Endometrial microvascular endothelial cells (primary cell): ENCODE measurements around the gene ZNF221. TPM values are rescaled to one million over a fixed set of nuclear protein-coding genes. Genes with fewer than 3 reads are reported as not detected.
"Not testable (repeated sequence)": the region's sequence is repeated elsewhere in the genome, so short reads cannot be mapped to it uniquely, and the experiment has no call there.

Source experiments
- in situ Hi-C: cut with HindIII; loops from 2 replicates; pipeline ENCODE4 v1.10.0; 2017; ENCODE audit warnings: low sequenced_read_pairs, low pct_unique_long_range_greater_than_20kb; ENCODE audit errors: inconsistent ontology term
- total RNA-seq: library from RNA; depleted of rRNA; stranded (reverse); fragments of >200 nt; gene quantifications from one replicate; pipeline ENCODE4 v1.2.3, GENCODE V29; 2015; ENCODE audit errors: inconsistent ontology term

The ZNF221 gene
- total RNA-seq: 1.2 TPM

DNA sequence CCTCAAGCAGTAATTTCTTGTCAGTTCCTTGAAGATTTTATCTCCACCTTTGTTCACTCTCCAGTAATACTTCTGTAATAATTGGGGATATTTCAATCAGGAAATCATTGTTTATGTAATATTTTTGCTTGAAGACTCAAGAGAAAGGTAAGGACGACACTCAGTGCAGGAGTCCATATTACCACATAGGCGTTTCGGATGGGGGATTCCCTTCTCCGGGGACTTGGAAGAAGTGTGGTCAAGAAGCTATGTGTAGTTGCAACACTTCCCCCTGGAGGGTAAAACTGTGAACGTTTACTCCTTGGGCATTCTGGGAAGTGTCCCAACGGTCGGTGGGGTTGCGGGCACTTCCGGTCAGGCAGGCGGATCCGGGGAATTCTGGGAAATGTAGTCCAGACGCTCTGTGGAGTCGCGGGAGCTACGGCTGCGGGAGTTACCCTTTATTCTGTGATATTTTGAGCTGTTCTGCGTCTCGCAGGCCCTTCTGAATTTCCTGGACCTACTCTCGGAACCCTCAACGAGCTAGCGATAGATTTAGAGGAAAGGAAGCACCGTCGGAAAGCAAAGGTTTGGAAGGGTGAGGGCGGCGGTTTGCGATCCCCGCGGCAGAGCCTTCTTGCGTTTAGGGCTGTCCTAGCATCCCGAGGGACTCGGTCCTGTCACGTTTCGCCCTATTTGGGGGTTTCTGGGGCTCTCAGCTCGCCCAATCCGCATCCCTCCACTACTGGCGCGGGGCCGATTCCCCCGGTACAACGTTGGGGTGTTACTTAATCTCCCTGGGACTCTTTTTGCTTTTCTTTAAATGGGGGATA, at the start of gene ZNF221:
ZNF221 (plus strand) TSS at position 395 of the 812 bp plus-strand sequence. CDS start 11,499 bp downstream, outside the sequence.
- in situ Hi-C loops: no loop called here

DNA sequence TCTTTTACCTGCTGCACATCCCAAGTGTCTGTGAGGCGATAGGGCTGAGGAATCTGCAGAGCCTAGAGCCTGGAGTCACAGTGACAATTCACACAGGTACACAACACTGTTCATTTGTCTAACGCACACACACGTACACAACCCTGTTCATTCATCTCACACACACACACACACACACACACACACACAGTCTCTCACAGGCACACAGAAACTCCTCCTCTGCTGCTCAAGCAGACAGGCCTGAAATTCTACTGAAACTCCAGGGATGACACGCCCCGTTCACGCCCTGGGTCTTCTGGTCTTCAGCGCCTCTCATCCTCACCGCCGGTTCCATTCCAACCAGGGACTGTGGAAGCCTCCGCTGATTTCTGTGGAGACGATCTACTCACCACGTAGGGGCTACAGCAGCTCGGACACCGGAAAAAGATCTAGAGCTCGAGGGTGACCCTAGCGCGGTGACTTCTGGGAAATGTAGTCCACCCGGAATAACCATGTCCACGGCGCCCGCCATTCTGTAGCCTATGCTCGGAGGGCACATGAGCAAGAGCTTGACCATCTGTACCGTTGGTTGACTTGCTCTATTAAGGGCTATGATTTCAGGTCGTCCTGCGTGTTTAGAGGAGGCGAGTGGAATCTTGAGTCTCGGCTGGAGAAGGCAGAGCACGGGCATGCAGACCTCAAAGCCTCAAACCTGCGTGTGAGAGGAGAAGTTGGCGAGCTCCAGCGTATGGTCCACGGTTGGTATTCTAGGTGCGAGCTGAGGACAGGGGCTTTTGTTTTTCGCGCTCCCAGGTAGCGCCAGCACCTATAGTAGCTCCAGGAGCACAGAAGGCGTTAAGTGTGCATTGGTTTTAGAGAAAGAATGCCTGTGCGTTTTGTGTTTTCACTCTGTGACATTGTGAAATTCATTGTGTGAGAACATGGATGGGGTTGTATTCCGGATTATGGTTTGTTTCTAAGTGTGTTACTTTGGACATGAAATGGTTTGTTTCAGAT, 49.3 kb upstream of the ZNF221 start:
- in situ Hi-C loops: no loop called here

DNA sequence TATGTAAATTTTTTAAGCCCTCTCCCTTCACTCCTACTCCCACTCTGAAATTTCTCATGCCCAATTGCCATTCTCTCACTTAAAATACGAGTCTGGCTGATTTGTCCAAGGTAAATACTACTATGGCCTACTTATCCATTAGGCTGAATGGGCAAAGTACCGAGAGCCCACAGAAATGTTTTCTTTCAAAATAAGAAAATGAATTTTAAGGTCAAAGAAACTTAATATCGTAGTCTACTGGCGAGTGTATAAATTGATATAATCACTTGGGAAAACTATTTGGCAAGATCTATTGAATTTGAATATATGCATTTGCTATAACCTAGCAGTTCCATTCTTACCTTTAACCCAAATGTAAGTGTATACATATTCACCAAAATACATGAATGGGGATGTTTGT, 48.6 kb upstream of the ZNF221 start:
- in situ Hi-C loops: no loop called here

DNA sequence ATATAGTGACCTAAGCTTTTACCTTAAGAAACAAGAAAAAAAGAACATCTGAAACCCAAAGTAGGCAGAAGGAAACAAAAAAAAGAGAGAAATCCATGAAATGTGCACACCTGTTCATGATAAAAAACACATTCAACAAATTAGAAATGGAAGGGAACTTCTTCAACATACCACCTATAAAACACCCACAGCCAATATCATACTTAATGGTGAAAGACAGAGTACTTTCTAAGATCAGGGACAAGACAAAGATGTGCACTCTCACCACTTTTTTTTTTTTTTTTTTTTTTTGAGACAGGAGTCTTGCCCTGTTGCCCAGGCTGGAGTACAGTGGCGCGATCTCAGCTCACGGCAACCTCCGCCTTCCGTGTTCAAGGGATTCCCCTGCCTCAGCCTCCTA, 45.1 kb upstream of the ZNF221 start:
- in situ Hi-C loops: no loop called here

DNA sequence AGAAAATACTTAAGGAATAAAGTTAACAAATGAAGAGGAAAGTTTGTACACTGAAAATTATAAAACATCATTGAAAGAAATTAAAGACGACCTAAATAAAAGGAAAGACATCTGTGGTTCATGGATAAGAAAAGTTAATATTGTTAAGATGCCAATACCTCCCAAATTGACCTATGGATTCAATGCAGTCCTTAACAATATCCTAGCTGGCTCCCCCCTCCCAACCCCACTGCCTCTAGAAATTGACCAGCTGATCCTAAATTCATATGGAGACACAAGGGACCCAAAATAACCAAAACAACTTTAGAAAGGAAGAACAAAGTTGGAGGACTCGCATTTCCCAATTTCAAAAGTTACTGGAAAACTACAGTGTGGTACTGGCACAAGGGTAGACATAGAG, 44.3 kb upstream of the ZNF221 start:
- in situ Hi-C loops: no loop called here

DNA sequence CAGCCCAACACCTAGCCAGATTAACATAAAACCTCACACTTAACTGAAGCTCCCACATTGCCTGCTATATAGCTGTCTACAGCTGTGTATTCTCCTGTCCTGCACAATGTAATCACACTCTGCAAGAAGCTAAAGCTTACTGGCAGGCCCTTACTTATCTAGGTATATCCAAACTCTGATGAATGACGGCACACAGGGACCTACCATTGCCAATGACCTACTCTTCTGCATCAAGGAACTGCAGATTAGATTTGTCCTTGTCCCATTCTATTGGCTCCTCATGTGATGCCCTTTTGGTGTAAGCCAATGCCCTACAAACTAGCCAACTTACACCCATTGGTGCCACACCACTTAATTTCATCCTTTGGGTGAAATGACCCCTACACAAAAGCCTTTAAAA, 42.4 kb upstream of the ZNF221 start:
- in situ Hi-C loops: no loop called here

DNA sequence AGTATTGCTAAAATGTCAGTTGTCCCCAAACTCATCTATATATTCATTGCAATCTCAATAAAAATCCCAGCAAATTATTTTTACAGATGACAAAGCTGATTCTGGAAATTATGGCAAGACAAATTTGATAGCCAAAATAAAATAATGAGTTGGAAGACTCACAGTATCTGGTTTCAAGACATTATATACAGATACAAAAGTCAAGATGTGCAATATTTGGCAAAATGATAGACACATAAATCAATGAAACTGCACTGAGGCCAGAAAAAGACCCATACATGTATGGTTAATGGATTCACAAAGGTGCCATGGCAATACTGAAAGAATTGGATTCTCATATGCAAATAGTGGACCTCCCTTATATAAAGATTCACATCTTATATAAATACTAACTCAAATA, 40.1 kb upstream of the ZNF221 start:
- in situ Hi-C loops: no loop called here

DNA sequence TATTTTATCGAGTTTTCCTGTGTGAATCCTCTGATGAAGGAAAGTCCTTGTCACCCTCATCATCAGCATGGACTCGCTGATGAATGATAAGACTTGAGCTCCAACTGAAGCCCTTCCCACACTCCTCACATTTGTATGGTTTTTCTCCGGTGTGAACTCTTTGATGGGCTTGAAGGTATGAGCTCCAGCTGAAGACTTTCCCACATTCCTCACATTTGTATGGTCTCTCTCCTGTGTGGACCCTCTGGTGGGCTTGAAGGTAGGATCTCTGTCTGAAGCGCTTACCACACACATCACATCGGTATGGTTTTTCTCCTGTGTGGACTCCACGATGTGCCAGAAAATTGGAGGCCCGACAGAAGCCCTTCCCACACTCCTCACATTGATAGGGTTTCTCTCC, 37.6 kb upstream of the ZNF221 start:
- in situ Hi-C loops: no loop called here

DNA sequence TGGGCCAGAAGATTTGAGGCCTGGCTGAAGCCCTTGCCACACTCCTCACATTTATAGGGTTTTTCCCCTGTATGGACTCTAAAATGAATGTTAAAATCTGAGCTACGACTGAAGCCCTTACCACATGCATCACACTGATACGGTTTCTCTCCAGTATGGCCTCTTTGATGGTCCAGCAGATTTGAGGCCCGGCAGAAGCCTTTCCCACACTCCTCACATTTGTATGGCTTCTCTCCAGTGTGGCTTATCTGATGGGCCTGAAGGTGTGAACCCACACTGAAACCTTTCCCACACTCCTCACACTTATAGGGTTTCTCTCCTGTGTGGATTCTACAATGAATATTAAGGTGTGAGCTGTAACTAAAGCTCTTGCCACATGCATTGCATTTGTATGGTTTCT, 37.0 kb upstream of the ZNF221 start:
- in situ Hi-C loops: no loop called here

DNA sequence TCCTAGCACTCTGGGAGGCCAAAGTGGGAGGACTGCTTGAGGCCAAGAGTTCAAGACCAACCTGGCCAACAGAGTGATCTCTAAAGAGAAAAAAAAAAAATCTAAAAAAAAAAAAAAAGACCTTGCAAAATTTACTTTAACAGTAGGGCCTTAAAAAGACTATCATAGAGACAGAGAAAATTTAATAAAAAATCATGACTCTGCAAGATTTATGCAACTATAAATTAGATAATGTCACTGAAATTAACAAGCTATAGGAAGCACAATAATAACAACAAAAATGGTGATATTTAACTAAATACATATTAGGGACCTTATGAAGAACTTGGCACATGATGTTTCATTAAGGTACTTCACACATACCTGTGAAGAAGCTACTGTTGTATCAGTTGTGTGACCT, 27.2 kb upstream of the ZNF221 start:
- in situ Hi-C loops: no loop called here

DNA sequence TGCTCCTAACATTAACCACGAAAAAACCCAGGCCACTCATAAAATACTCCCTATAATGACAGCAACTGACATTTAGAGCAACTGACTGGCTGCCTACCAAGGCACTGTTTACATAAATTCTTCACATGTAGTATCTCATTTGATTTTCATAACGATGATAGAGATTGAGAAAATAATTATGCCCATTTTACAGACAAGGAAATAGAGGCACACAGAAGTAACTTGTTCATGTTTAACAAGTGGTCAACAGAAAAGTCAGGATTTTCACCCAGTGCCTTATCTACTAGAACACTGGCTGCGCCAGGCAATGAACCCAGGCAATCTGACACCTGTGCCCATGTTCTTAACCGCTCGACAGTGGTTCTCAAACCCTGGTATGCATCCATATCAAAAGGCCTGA, 22.2 kb upstream of the ZNF221 start:
- in situ Hi-C loops: no loop called here

DNA sequence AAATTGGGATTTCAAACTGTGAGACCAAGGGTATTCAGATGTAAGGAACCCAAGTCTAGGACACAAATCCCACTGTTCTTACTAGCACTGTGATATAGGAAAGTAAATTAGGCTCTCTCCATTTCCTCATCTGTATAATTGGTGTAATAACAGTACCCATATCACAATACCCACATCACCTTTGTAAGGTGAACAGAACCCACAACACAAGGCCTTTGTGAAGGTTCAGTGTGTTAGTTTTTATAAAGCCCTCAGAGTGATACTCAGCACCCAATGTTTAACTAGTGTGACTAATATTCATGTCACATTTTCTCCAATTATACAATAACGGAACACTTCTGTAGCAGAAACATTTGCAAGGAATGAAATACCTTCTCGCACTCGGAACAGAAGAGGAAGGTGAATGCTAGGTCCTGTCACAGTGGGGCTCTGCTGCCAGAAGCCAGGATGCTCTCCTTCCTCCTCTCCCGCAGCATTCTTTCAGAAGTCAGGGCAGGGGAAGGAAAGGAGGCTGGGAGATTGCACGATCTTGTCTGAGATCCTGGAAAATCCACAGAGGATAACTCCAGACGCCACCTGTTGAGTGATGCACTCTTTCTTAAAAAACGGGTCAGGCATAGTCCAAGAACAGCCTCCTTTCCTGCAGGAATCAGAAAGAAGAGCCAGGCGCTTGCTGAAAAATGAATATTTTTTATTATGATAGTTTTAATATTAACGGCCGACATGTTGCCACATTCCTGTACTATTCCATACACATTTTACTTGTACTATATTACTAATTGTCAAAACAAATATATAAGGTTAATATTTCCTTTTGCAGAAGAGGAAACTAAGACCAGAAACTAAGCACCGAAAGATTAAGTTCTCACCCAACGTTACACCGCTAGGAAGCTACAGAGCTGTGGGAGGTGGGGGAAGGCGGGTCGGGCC, 16.7 kb upstream of the ZNF221 start:
- in situ Hi-C loops: no loop called here

DNA sequence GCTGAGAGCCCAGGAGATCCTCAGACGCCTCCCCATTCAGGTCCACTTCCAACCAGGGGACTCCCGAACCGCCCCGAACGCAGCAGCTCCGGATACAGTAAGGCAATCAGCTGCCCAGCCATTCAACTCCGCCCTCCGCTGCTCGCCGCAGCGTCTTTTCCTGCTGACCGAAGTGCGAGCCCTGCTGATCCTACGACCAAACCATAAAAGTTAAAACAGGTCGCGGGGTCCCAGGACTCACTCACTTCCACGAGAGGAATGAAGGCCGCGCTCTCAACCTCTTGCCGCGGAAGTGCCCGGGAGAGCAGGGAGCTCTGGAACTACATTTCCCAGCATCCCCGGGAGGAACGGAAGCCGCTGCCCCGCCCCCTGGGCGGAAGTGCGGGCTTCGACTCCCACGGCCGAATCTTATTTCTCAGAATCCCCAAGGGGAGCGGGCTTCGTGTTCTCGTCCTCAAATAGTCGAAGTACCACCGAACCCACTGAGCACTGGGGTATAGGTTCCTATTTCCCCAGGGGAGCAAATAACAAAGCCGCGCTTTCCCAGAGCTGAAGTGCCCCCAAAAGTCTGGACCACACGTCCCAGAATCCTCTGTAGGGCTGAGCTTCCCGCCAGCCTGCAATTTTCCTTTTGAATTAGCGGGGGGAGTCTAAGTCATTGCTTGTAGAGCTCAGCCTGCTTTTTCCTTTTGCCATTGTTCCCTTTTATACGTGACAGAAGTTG, 15.9 kb upstream of the ZNF221 start, which contains the start of gene ZNF45:
ZNF45 (minus strand) TSS at position 298 of the 724 bp plus-strand sequence. CDS start 13,097 bp downstream, outside the sequence.
- in situ Hi-C loops: no loop called here

DNA sequence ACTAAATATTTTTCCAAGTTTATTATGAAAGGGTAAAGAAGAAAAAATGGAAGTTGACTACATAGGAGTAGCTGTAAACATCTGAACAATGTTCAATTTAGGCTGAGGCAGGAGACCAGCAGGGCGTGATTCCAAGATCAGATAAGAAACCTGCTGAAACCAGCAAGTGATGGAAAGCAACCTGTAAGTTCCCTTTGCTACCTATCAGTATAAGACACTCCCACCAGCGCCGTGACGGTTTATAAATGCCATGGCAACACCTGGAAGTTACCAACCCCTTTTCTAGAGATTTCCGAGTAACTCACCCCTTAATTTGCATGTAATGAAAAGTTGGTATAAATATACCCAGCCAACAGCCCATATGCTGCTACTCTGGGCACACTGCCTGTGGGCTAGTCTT, 14.8 kb upstream of the ZNF221 start:
- in situ Hi-C loops: no loop called here

DNA sequence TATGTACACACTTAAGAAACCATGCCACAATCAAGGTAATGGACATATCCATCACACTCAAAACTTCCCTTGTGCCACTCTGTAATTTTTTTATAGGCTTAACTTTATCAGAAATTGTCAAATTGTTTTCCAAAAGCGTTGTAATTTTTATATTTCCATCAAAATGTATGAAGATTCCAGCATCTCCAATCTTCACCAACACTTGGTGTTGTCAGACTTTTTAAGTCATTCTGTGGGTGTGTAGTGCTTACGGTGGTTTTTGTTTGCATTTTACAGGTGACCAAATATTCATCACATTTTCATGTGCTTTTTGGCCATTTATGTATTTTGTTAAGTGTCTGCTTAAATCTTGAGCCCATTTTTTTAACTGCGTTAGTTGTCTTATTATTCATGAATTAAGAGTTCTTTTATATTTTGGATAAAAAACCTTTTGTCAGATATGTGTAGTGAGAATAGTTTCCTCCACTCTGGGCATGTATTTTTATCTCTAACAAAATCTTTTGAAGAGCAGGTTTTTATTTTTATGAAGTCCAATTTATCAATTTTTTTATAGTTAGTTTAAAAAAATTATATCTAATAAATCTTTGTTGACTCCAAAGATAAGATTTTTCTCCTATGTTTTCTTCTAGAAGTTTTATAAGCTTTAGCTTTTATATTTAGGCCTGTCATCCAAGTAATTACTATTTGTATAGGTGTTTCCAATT, 11.3 kb upstream of the ZNF221 start:
- in situ Hi-C loops: no loop called here

DNA sequence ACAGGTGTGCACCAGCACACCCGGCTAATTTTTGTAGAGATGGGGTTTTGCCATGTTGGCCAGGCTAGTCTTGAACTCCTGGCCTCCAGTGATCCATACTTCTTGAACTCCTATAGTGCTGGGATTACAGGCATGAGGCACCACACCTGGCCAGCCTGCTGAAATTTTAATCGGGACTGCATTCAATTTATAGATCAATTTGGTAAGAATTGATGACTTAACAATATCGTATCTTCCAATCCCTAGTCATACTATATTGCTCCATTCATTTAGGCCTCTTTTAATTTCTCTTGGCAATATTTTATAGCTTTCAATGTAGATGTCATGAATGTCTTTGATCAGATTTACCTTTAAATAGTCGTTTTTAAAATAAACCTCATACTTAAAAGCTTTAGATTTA, 10.3 kb upstream of the ZNF221 start:
- in situ Hi-C loops: no loop called here

DNA sequence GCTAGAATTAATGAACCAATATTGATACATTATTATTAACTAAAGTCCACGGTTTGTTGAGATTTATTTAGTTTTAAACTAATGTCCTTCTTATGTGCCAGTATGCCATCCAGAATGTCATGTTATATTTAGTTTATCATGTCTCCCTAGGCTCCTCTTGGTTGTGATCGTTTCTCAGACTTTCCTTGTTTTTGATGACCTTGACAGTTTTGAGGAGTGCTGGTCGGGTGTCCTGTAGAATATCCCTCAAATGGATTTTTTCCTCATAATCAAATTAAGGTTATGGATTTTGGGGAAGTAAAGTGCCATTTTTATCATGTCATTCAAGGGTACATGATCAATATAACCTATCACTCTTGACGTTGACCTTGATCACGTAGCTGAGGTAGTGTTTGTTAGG, 9.8 kb upstream of the ZNF221 start:
- in situ Hi-C loops: no loop called here

DNA sequence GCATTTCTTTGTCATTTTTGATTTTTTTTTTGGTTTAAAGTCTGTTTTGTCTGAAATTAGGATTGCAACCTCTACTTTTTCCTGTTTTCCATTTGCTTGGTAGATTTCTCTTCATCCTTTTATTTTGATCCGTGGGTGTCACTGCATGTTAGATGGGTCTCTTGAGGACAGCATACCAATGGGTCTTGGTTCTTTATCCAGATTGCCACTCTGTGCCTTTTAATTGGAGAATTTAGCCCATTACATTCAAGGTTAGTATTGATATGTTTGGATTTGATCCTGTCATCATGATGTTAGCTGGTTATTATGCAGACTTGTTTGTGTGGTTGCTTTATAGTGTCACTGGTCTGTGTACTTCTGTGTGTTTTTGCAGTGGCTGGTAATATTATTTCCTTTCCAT, 3.6 kb upstream of the ZNF221 start:
- in situ Hi-C loops: not testable (repeated sequence)
